ENCODE results near the gene CD244.
A peak's percentile ranks its signal among the peaks of the same experiment; 100 is the strongest.

Gene CD244

DNA sequence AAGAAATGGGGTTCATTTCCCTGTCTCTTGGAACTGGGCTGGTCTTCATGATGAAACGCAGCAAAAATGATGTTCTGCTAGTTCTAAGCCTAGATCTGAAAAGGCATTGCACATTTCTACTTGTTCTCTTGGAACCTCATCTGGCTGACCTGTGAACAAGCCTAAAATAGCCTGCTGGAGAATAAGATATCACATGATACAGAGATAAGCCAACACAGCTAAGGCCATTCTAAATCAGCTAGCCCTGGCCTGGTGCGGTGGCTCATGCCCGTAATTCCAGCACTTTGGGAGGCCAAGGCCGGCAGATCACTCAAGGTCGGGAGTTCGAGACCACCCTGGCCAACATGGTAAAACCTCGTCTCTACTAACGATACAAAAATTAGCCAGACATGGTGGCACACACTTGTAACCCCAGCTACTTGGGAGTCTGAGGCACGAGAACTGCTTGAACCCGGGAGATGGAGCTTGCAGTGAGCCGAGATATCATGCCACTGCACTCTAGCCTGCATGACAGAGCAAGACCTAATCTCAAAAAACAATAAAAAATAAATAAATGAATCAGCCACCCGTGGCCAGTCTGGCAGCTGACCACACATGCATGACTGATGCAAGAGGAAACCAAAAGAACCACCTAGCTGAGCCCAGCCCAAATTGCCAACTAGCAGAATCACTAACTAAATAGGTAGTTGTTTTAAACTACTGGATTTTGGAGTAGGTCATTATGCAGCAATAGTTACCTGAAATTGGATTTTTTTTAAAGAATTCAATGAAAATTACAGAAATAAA lies 18.0 kb downstream of the CD244 start:
- DNase-seq, result no peak

DNA sequence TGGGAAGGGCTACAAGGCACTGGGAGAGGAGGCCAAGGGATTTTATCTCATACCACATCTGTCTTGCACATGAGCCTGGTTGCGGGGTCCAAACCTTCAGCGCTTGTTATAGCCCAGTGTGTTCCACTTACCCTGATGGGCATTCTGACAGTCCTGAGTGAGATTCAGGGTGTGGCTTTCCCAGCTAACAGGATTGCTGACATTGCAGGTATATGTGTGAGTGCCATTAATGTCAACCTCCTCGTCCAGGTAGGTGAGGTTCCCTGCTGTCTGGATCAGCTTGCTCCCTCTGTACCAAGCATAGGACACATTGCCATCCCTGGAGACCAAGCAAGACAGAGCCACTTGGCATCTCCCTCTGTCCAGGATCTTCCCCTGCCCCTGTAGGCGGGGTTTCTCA lies 21.6 kb downstream of the CD244 start:
- DNase-seq, result no peak

DNA sequence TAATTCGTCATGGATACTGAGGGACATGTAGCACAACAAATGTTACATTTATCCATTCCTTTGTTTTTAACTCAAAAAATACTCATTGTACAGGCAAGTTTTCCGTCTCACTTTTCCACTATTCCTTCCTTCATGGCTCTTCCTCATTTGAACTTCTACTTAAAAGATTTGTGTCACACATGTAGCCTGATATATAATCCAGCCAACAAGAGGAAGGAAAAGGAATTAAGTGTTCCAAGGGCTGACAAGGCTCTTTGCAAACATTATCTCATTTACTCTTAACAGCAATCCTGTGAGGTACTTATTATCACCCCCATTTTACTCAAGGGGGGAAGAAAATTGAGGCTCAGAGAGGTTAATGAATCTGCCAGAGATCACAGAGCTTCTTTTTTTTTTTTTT lies 22.9 kb downstream of the CD244 start:
- DNase-seq, result no peak

DNA sequence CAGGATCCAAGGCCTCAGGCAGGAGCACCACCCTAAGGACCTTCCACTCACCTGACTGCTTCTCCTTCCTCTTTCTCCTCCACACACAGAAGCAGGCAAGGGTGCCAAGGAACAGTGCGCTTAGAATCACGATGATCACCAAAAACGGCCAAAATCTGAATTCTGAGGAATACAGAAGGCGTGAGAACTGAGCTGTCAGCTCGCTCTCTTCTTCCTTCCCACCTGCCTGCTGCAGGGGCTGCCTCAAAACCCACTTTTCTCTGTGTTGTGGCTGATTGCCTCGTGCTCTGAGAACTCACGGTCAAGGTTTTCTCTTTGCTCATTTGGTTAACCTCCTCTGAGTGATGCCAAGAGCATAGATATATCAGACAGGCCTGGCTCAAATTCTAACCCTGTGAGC lies 23.8 kb downstream of the CD244 start:
- no peak for DNase-seq

DNA sequence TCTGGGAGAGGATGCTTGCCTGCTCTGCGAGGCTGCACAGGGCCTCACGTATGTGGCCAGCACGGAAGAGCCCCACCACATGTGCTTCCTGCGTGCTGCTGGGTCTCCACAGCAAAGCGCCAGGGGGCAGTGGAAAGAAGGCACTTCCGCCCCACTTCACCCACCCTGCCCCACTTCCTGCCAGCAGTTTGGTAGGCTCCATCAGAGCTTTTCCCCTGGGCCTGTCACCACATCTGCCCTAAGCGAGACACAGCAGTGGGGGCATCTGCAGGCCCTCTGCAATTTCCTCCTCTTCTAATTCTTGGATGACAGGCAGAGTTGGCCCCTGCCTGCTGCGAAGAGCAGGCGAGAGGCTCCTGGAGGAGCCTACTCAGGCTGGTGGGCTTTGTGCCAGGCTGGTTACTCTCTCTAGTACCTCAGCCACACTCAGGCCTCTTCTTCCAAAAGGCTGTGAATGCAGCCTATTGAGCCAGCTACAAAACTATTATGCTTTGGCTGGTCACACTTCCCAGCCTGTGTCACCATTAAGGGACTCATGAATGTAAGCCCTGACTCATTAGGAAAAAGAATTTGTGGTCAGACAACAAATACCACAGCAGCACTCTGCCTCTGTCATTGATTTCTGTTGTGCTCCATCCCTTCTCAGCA lies 25.0 kb downstream of the CD244 start:
- peak; percentile 57 to 97 (median 73) for DNase-seq

DNA sequence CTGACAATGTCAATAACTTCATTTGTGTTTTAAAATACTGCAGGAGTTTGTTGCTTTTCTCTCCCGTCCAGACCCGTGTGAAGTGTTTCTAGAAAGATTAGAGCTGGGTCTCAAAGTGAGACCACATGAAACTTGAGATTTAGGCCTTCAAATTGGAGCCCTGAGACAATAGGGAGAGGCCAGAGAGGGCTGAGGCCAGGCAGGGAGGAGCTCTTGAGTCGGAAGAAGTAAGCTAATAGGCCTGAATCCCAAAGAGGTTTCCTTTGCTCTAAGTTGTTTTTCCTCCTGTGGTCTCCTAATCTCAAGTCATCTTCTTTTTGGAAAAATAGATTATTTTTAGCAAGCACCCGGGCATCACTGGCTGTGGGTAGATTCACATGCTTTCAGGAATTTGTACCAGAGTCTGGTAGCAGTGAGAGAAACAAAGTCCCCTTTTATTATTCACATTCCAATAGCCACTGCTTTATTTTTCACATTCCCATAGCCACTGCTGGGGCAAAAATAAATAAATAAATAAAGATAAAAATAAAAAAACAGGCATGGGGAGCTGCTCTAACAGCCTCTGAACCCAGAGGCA lies 25.6 kb downstream of the CD244 start:
- no peak for DNase-seq

DNA sequence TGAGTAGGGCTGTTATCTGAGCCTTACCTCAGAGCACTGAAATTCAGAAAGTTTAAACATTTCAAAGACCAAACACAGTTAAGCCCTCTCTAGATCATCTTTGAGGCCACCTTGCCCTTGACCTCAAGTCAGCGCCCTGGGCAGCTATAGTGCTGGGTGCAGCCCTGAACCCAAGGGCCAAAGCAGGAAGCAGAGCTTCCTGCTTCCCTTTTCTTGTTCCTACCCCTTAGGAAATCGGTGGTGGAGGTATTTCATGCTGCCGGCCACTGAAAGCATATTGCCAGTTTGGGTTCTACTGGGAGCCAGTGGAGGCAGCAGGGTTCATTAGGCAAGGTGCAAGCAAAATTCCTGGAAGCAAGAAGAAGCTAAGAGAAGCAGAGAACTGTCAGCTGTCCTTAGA lies 26.1 kb downstream of the CD244 start:
- peak in 1 of 5 donors; percentile 15 for DNase-seq

DNA sequence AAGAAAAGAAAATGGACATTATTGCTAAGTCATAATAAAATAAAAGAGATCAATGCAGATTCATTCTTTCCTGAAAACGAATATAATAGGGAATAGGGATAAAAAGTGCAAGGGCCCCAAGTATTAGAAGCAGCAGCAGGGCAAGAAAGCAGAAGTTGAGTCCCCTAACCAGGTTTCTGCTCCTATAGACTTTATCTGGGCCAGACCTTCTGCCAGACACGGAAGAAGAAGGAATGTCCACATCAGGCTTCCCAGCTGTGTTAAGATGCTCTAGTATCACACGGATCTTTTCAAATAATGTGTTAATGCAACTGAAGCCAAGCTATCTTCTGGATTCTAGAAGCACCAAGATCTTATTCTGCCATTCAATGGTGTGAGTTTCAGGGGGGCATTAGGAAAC lies 26.9 kb downstream of the CD244 start:
- no peak for DNase-seq

DNA sequence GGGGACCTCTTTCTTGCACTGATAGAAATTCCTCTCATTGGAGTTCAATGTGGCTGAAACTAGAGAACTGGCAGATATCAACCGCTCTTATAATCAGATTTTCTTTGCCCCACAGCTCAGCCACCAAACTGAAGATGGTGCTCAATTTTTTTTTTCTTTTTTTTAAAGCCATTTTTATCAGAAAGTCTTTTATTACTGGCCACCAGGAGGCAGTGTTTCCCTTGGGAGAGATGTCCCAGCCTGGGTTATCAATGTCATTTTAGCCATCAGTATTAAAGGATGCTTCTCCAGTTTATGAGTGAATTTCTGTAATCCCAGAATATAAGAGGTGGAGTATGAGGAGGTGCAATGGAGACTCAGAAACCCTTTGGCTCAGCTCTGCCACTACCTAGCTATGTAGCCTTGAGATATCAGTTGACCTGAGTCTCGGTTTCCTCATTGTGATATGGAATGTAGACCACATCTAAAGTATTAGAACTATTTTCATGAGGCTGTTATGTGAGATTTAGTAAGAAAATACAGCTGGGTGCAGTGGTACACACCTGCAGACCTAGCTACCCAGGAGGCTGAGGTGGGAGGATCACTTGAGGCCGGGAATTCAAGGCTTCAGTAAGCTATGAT lies 27.6 kb downstream of the CD244 start:
- peak in 3 of 5 donors; percentile 29 to 71 (median 35) for DNase-seq

DNA sequence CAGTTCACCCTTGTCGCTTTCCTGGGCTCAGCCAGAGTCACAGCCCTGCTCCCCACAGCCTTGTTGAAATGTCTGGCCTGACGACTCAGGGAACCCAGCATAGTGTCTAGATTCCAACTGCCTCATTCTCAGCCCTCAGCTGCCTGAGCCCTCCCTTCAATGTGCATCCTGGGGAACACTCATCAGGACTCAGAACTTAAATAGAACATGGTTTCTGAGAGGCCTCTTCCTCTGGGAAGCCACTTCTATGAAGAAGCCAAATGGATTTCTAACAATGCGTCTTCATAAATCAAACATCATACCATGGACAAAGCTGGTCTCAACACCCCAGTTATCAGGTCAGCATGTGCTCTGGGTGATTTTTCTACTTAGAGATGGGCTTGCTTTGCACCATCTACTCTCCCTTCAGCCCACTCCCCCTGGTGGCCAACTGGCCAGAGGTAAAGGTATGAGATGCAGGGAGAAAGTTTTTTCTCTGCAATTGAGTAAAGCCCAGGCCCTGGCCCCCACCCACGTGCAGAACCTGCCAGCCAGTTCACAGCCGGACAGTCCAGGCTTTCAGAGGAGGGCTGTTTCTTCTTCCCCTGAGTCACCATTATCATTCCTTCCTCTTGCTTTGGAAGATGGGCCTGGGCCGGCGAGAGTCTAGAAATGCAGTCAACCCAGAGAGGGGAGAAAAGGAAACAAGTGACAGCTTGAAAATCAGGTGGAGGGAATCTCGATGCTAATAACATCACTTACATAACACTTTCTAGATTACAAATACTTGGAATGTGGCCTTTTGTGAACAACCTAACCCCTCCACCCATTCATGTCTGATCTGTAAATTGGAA lies 32.1 kb downstream of the CD244 start:
- peak; percentile 31 to 72 (median 61) for DNase-seq

DNA sequence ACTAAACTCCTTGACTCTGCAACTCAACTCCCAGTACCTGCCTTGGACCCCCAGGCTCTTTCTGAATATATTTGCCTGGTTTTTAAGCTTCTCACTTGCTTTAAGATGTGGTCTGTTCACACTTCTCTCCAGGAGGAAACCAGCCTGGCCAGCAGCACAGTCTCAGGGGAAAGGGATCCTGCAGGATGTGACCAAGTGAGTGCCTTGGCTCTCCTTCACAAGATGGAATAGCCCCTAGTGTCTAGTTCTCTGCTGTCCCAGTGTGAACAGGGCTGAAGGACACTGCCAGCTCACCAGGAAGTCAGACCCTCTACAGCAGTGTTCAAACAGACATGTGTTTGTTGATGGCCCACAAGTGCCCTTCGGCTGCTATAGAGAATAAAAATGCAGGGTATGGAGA lies 32.9 kb downstream of the CD244 start:
- DNase-seq, result no peak

DNA sequence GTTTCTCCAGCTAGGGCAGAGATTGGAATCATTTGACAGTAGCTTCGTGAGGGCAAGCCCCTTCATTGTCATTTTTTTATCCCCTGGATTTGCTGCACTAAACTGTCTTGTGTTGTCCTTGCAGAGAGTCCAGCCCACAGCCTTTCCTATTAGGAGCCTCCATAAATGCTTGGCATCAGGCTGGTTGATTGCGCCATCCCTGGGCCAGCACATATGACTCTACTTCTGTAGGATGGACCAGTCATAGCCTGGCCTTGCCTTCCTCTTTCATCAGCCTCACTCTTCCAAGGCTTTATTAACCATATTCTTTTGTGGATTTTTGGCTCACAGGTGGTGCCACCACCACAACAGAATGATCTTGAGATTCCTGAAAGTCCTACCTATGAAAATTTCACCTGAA lies 35.3 kb downstream of the CD244 start:
- DNase-seq, result no peak

DNA sequence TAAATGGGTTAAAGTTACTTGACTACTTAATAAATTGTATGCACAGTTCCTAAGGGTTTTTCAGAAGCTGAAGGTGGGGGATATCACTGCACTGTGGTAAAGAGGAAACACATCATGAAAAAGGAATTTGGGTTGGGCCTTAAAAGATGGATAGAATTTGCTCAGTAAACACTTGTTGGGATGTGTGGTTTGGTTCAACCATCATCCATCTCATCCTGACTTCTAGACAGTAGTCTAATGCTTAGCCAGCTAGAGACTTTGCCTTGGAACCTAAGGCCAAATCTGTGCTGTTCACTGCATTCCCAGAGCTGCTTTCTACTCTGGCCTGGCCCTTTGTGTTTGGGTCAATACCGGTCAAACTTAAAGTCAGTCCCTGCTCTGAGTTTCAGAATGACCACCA lies 36.1 kb downstream of the CD244 start:
- no peak for DNase-seq

DNA sequence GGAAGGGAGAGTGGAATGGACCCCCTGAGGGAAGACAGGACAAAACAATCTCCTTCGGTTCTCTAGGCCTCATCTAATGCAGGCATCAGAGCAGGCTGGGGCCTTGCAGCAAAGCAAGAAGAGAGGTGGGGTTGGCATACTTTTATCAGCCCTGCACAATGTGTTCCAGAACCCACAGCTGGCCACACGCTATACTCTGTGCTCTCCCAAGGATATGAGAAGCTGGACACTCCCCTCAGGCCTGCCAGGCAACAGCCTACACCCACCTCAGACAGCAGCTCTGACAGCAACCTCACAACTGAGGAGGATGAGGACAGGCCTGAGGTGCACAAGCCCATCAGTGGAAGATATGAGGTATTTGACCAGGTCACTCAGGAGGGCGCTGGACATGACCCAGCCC lies 39.4 kb downstream of the CD244 start:
- no peak for DNase-seq

DNA sequence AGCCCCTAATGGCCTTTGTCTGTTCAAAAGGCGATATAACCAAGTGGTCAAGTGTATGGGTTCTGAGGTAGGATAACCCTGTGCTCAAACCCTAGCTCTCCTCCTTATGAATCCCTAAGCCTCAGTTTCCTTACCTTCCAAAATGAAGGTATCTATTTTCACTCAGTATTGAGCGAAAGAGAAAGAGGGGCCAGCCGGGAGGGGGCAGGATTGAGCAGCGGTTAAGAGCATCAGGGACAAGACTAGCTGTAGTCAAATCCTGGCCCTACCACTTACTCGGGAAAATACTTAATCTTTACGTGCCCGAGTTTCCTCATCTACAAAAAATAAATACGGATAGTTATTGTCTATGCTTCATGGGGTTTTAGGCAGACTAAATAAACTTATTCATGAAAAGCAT lies 41.1 kb downstream of the CD244 start:
- no peak for DNase-seq

DNA sequence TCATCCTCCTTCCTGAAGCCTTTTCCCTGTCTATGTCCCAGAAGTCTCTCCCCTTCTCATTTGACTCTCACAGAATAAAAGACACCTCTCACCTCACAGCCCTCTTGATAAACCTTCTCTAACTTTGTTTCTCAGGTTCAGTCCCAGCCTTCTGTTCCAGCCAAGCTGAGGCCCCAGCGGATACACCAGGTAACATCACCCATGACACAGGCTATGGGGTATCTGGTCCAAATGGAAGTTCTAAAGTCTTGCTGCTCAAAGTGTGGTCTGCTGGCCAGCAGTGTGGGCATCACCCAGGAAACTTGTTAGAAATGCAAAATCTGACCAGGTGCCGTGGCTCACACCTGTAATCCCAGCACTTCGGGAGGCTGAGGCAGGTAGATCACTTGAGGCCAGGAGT lies 43.5 kb downstream of the CD244 start:
- no peak for DNase-seq

DNA sequence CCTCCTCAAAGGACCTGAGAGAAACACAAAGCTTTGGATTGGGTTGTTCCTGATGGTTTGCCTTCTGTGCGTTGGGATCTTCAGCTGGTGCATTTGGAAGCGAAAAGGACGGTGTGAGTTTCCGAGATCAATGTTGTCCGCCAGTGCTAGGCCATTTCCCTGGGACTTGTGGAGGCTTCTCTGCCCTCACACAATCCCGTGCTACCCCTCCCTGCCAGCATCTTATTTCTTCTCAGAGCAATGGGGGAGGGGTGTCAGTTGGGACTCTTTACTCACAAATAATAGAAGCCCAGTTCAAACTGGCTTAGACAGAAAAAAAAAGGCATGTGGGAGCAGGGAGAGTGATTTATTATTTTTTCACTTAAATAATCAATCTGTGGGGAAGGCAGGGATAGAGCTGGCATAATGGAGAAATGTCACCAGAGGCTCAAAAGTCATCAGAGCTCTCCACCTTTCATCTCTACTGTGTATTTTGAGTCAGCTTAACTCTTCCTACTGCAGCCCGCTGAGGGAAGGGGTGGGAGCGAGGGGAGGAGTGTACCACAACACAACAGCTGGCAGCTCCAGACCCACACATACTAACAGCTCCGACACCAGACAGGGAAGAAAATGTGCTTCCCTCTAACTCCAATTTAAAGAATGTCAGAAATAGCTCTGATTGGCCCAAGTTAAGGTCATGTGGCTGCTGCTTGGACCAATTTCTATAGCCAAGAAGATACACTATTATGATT lies 44.3 kb downstream of the CD244 start:
- DNase-seq, result no peak

DNA sequence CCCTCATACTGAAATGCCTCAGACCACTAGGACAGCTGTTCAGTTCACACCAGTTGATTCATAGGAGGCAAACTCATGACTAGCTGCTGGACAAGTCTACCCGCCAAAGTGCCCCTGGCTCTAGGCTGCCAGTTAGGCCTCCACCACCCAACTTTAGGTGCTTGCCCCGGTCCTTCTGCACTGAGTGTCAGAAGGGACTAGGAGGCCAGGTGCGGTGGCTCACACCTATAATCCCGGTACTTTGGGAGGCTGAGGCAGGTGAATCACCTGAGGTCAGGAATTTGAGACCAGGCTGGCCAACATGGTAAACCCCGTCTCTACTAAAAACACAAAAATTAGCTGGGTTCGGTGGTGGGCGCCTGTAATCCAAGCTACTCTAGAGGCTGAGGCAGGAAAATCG lies 47.8 kb downstream of the CD244 start:
- no peak for DNase-seq

DNA sequence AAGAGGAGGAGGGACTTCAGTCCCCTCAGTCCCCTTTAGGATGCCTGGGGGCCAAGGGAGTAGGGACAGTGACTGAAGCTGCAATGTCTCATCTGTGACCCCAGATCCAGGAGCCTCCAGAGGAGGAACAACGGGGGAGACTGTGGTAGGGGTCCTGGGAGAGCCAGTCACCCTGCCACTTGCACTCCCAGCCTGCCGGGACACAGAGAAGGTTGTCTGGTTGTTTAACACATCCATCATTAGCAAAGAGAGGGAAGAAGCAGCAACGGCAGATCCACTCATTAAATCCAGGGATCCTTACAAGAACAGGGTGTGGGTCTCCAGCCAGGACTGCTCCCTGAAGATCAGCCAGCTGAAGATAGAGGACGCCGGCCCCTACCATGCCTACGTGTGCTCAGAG lies 48.4 kb downstream of the CD244 start:
- no peak for DNase-seq

DNA sequence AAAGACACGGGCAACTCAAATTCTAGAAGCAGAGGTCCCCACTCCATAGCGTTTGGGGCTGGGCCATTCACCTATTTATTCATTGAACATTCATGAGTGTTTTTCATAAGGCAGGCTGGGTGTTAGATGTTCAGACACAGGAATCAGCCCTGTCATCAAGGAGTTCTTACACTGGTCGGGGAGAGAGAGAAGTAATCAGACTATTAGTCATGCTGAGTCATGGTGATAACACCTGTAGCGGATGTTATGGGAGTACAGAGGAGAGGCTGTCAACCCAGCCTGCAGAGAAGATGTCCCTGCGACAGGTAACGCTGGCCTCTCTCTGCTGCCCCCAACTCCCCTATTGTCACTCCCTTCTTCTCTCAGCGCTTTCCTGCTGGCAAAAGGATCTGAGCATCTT lies 49.5 kb downstream of the CD244 start:
- DNase-seq, result peak in 1 of 5 donors; percentile 69

DNA sequence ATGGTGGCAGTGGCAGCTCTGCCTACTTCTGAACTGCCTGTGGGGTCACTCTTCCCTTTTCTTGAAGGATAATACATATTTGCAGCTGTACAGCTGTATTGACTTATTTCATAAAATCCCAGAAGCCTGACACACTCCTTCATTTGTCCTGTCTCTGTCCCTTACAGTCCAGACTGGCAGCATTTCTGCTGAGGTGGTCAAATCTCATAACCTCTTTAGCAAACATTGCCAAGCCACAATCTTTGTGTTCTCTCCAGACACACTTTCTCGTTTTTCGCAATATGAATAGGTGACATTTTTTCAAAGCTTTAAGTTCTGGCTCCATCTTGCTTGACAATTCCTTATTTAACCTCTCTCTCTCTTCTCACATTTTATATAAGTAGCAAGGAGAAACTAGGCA lies 51.5 kb downstream of the CD244 start:
- no peak for DNase-seq

DNA sequence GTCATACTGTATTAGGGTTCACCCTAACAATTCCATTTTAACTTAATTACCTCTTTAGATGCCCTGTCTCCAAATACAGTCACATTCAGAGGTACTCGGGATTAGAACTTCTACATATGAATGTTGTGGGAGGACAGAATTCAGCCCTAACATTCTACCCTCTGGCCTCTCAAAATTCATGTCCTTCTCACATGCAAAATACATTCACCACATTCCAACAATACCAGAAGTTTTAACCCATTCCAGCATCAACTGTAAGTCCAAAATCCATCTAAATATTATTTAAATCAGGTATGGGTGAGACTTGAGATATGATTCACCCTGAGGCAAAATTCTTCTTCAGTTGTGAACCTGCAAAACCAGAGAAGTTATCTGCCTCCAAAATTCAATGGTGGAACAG lies 52.2 kb downstream of the CD244 start:
- DNase-seq, result no peak
